ENCODE data around the gene SOX2.

SOX2 gene

DNA sequence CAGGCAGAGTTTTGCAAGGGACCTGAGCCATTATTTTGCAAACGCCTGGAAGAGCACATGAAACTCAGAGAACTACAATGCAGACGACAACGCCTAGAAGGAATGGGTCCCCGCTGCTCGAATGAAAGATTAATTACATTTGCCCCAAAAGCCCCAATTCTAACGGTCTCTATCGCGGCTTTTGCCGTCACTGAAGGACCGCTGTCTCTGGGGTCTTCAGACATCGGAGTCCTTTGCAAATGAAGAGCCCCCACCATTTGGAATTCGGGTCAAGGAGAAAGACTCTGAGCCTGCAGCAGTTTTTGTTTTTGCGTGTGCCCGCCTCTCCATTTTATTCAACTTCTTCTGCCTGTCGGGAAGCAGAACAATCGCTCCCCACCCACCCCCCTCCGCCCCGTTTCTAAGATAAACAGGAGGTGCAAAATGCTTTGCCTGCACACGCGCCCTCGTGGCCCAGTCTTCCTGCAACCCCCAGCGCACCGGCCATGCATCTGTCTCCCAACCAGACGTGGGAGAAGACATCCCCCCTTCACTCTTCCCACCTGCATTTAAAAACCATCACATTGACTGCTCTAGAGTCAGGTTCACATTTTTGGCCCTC is 13.5 kb downstream of the SOX2 start:
- no peak for DNase-seq (ENCODE audit: low read depth)
- TF ChIP-seq, protein P1, sequence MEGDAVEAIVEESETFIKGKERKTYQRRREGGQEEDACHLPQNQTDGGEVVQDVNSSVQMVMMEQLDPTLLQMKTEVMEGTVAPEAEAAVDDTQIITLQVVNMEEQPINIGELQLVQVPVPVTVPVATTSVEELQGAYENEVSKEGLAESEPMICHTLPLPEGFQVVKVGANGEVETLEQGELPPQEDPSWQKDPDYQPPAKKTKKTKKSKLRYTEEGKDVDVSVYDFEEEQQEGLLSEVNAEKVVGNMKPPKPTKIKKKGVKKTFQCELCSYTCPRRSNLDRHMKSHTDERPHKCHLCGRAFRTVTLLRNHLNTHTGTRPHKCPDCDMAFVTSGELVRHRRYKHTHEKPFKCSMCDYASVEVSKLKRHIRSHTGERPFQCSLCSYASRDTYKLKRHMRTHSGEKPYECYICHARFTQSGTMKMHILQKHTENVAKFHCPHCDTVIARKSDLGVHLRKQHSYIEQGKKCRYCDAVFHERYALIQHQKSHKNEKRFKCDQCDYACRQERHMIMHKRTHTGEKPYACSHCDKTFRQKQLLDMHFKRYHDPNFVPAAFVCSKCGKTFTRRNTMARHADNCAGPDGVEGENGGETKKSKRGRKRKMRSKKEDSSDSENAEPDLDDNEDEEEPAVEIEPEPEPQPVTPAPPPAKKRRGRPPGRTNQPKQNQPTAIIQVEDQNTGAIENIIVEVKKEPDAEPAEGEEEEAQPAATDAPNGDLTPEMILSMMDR (IDR thresholded peaks at IDR 0.05; ENCODE audit: insufficient read depth, low read depth, low read length, missing control alignments), result no peak
- no peak overlapping the region for H3K4me3 ChIP-seq (ENCODE audit: low read depth, low read length)

DNA sequence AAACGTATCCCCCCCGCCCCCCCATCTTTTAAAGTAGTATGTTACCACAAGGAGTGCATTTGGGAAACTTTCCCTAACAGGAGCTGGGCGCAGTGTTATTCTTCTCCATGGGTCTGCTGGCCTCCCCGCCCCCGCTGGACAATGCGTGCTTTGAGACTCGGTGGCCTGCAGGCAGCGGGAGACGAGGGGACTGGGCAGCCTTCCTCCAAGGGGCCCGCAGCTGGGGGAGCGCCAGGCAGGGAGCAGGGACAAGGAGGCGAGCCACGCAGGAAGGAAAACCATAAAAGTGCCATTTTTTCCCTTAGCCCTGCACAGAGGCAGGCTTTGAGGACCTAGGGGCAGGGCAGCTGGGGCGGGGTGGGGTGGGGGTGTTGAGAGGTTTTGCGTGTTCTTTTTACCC is 14.1 kb downstream of the SOX2 start:
- H3K4me3 ChIP-seq (ENCODE audit: low read depth, low read length), result no peak overlapping the region
- no peak for DNase-seq (ENCODE audit: low read depth)
- TF ChIP-seq, protein P1 (IDR thresholded peaks at IDR 0.05; ENCODE audit: insufficient read depth, low read depth, low read length, missing control alignments), result no peak

DNA sequence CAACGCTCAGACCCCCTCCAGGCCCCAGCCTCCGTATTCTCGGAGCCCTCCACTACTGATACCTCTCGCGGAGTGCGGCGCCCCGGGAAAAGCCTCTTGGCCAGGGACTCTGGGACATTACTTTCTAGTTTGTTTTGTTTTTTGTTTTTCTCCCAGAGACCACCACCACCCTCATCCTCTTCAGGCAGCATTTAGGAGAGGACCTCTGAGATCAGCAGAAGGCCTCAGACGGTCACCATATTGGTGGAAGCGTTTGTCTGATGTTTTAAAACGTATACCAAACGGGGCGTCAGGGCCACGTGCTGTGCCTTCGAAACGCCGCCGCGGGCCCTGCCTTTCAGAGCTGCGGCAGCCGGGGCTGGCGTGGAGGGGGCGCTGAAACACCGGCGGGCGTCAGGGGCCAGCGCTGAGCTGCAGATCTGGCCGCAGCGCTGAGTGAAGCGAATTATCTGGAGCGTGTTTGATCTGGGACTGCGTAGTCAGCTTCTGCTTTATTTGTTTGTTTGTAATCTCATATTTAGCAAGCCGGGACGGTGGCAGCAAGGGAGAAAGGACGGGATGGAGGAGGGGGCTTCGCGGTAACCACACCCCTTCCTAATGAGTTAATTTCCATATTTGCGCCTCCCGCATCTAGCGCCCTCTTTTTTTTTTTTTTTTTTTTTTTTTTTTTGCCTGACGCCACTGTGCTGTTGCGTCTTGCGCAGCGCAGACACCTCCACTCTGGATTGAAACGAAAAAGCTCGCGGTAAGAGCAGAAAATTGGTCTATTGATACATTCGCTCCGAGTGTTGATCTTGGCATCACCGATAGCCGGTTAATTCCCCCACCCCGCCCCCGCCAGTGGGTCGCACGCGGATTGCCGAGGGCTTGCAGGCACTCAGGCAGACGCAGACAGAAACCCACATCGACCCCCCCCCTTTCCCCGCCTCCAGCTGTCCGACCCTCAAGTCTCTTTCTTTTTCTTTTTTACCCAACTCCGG is 14.9 kb downstream of the SOX2 start:
- TF ChIP-seq, protein P1 (IDR thresholded peaks at IDR 0.05; ENCODE audit: insufficient read depth, low read depth, low read length, missing control alignments), result no peak
- peak overlapping the region; percentile 39 for H3K4me3 ChIP-seq (ENCODE audit: low read depth, low read length)
- DNase-seq (ENCODE audit: low read depth), result no peak

DNA sequence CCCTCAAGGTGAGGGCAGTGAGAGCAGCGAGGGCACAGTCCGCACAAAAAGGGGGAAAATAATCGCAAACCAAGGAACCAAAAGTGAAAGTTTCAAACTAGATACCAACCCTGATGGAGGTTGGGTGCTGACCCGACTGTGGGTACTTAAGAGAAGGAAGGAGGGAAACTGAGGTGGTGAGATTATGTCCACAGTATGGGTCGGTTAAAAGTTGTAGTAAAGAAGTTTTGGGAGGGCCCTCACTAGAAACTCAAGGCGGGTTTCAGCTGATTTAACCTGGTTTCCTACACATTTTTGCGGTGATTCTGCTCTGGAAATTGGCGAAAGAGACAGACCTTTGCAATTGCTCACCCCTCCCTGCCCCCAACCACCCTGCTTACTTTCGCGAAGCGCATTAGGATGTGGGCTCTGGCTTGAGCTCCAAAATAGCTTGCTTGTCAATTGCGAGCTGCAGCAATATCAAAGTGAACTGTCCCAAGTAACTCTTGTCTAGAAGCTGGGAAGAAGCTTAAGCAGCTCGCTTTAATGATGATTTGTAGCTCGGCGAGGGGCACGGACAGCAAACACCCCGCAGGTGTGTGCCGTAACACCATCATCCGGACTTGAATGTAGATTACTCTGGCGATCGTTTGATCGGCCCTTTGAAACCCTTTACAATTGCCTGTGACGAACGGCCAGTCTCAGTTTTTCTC is 15.8 kb downstream of the SOX2 start:
- no peak for DNase-seq (ENCODE audit: low read depth)
- TF ChIP-seq, protein P1 (IDR thresholded peaks at IDR 0.05; ENCODE audit: insufficient read depth, low read depth, low read length, missing control alignments), result no peak
- peak overlapping the region; percentile 39 for H3K4me3 ChIP-seq (ENCODE audit: low read depth, low read length)

DNA sequence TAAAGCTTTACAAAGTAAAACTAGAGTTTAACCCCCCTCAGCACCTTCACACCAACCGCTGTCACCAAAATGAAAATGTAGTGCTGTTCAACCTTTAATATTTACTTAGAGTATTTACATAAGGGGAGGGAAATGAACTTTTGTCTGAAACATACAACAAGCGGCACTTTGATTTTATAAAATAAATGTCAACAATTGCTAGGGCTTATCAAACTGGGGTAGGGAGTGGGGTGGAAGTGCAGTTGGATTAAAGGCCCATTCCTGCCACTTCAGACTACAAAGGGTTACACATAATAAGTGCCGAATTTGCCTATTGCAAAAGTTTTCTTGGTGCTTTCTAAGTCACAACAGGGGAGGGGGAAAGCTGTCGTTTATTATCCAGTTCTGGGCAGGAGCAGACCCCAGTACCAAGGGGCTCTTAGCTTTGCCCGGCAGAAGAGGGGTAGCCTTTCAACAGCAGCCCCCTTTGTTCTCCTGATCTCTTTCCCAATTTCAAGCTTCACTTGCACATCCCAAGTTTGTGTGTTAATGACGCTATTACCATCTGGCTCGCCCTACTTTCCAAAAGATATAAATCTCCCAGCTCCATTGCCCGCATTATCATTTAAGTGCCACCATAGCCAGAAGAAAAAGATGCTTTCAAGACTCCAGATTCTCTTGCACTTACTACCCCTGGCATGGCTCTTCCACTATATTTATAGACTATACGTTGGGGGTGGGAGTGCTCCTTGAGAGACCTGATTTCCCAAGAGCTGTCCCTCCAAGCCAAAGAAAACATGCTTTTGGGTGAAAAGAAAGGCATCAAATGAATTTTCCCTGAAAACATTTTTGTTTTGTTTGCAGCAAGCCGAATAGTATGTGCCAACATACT is 17.0 kb downstream of the SOX2 start:
- TF ChIP-seq, protein P1 (IDR thresholded peaks at IDR 0.05; ENCODE audit: insufficient read depth, low read depth, low read length, missing control alignments), result no peak
- DNase-seq (ENCODE audit: low read depth), result no peak
- no peak overlapping the region for H3K4me3 ChIP-seq (ENCODE audit: low read depth, low read length)

DNA sequence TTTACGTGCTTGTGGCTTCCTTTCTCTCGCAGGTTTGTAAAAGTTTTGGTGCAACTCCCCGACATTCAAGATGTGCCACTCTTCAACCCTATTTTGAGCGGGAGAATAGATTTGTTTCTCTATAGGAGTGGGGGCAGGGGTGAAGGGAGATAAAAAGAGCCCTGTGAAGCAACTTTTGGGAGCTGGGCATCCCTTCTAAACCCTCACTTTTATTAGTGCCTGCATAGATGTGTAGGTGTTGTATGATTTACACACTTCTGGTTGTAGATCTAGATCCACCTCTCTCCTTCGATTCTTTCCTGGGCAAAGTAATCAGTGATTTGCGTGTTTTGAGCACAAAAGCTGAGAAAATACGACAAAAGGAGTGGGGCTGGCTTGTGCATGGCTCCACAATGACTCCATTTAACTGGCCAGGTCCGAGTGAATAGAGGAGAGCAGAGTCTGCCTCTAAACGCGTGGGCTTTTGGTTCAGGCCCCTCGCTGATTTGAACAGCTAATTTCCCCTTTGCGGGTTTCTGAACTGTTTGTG is 17.7 kb downstream of the SOX2 start:
- H3K4me3 ChIP-seq (ENCODE audit: low read depth, low read length), result no peak overlapping the region
- DNase-seq (ENCODE audit: low read depth), result no peak
- TF ChIP-seq, protein P1 (IDR thresholded peaks at IDR 0.05; ENCODE audit: insufficient read depth, low read depth, low read length, missing control alignments), result no peak

All from GM12865 (cell line).